GM18502 (cell line): Measurements from ENCODE around the gene F13A1.

ENCODE experiments used
- ATAC-seq: cut with Tn5 transposase; IDR thresholded peaks from one replicate; pipeline ENCODE4 v1.9.1; 2021; ENCODE audit warnings: mild to moderate bottlenecking; ENCODE audit not compliant: unreplicated experiment, poor library complexity

Gene F13A1

DNA sequence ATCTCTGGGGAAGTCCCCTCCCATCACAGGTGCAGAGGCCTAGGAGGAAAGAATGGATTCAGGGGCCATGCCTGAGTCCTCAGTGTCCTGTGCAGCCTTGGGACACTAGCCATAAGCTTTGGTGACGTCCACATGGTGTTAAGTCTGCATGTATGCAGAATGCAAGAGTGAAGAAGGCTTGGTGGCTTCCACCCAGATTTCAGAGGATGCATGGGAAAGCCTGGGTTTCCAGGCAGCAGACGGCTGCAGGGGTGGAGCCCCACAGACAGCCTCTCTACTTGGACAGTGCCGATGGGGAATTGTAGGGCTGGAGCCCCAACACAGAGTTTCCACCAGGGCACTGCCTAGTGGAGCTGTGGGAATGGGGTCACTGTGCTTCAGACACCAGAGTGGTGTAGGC is 196.7 kb downstream of the F13A1 start:
- ATAC-seq, result no peak

DNA sequence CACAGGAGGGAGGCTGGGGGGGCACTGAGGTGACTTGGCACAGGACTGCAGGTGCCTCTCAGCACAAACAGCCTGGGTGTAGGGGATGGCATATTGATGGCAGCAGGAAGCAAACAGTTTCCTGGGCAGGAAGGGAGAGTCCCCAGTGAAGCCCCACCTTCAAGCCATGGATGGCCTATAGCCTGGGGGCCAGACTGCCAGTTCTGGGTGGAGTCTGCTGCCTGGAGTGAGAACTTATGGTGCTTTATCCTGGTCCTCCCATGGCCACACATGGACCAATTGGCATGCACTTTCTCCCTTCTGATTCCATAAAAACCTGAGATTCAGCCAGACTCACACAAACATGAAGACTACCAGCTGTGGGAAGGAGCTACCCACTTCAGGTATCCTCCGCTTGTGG is 198.5 kb downstream of the F13A1 start:
- no peak for ATAC-seq

DNA sequence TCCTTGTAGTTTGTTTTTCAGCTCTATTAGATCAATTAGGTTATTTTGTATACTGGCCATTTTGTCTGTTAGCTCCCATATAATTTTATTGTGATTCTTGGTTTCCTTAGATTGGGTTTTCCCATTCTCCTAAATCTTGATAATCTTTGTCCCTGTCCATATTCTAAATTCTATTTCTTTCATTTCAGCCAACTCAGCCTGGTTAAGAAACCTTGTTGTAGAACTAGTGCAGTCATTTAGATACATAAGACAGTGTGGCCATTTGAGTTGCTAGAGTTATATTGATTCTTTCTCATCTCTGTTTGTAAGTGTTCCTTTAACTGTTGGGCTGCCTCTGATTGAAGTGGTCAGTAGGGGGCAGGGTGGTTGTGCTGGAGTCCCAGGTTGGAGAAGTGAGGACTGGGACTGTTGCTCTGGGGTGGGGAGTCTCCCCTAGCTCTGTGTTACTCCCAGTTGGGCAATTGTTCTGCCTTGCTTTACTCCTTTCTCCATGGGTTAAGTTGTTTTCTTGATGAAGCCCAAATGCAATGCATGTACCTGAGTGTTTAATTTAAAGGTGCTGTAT is 214.9 kb downstream of the F13A1 start:
- ATAC-seq, result no peak
